ENCODE data around the gene LTA4H.

GRCh38 chr12:96047229-96048211 lies 12.1 kb upstream of the LTA4H start:
- TF ChIP-seq, protein P1, sequence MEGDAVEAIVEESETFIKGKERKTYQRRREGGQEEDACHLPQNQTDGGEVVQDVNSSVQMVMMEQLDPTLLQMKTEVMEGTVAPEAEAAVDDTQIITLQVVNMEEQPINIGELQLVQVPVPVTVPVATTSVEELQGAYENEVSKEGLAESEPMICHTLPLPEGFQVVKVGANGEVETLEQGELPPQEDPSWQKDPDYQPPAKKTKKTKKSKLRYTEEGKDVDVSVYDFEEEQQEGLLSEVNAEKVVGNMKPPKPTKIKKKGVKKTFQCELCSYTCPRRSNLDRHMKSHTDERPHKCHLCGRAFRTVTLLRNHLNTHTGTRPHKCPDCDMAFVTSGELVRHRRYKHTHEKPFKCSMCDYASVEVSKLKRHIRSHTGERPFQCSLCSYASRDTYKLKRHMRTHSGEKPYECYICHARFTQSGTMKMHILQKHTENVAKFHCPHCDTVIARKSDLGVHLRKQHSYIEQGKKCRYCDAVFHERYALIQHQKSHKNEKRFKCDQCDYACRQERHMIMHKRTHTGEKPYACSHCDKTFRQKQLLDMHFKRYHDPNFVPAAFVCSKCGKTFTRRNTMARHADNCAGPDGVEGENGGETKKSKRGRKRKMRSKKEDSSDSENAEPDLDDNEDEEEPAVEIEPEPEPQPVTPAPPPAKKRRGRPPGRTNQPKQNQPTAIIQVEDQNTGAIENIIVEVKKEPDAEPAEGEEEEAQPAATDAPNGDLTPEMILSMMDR (IDR thresholded peaks at IDR 0.05): no peak
- no peak for TF ChIP-seq POLR2A (IDR thresholded peaks at IDR 0.05)

Measured in esophagus squamous epithelium (tissue), 4 donors.